Trophoblast cell (in vitro differentiated cells and primary cell): ENCODE measurements around the gene CCDC24.

Source experiments
- DNase-seq, 2 donors: peaks; one replicate each; pipeline ENCODE4 v3.0.0-alpha.2; 2016
- H2AFZ ChIP-seq: 2 replicates; pipeline ENCODE4 v1.6.1; 2013; ENCODE audit warnings: low read length, moderate library complexity, mild to moderate bottlenecking; ENCODE audit not compliant: insufficient read depth, poor library complexity
- H2AK5ac ChIP-seq: 2 replicates; pipeline ENCODE4 v1.6.1; 2013; ENCODE audit warnings: mild to moderate bottlenecking, low read length
- H2BK120ac ChIP-seq: 2 replicates; pipeline ENCODE4 v1.6.1; 2013; ENCODE audit warnings: low read length, mild to moderate bottlenecking, moderate library complexity; ENCODE audit not compliant: insufficient read depth, poor library complexity
- H2BK12ac ChIP-seq: 2 replicates; pipeline ENCODE4 v1.6.1; 2013; ENCODE audit warnings: mild to moderate bottlenecking, low read length, moderate library complexity
- H2BK5ac ChIP-seq: 2 replicates; pipeline ENCODE4 v1.6.1; 2013; ENCODE audit warnings: low read length, low read depth, moderate library complexity, mild to moderate bottlenecking; ENCODE audit not compliant: poor library complexity
- H3K14ac ChIP-seq: 2 replicates; pipeline ENCODE4 v1.6.1; 2013; ENCODE audit warnings: mild to moderate bottlenecking, low read length
- H3K18ac ChIP-seq: 2 replicates; pipeline ENCODE4 v1.6.1; 2013; ENCODE audit warnings: mild to moderate bottlenecking, low read length
- H3K23ac ChIP-seq: 2 replicates; pipeline ENCODE4 v1.6.1; 2013; ENCODE audit warnings: low read length
- H3K27ac ChIP-seq: 2 replicates; pipeline ENCODE4 v1.5.1; 2013; ENCODE audit warnings: low read depth, mild to moderate bottlenecking, inconsistent platforms, low read length, moderate library complexity
- H3K27me3 ChIP-seq: 2 replicates; pipeline ENCODE4 v1.6.1; 2013; ENCODE audit warnings: inconsistent platforms, mild to moderate bottlenecking, low read length, moderate library complexity; ENCODE audit not compliant: insufficient read depth
- H3K36me3 ChIP-seq, 2 experiments: 1 replicate in 1 of 2; 2 replicates in 1 of 2; pipeline ENCODE4 v1.6.1; 2013; ENCODE audit warnings: low read length in 2 of 2, mild to moderate bottlenecking in 2 of 2, moderate library complexity in 1 of 2; ENCODE audit not compliant: insufficient read depth in 2 of 2, control insufficient read depth in 1 of 2
- H3K4ac ChIP-seq: 2 replicates; pipeline ENCODE4 v1.6.1; 2013; ENCODE audit warnings: low read depth, mild to moderate bottlenecking, low read length, moderate library complexity
- H3K4me1 ChIP-seq, 2 experiments: 1 replicate in 1 of 2; 2 replicates in 1 of 2; pipeline ENCODE4 v1.6.1; 2013; ENCODE audit warnings: low read length in 2 of 2, mild to moderate bottlenecking in 2 of 2, moderate library complexity in 1 of 2; ENCODE audit not compliant: insufficient read depth in 2 of 2, control insufficient read depth in 1 of 2
- H3K4me2 ChIP-seq: 2 replicates; pipeline ENCODE4 v1.6.1; 2013; ENCODE audit warnings: inconsistent platforms, mild to moderate bottlenecking, low read length, moderate library complexity
- H3K4me3 ChIP-seq: 2 replicates; pipeline ENCODE4 v1.5.1; 2013; ENCODE audit warnings: mild to moderate bottlenecking, low read depth, low read length, inconsistent platforms
- H3K79me1 ChIP-seq: one replicate; pipeline ENCODE4 v1.6.1; 2013; ENCODE audit warnings: low read length
- H3K79me2 ChIP-seq: 2 replicates; pipeline ENCODE4 v1.6.1; 2013; ENCODE audit warnings: low read length, mild to moderate bottlenecking; ENCODE audit not compliant: control insufficient read depth, insufficient read depth, poor library complexity
- H3K9ac ChIP-seq: 2 replicates; pipeline ENCODE4 v1.6.1; 2013; ENCODE audit warnings: mild to moderate bottlenecking, low read length
- H3K9me3 ChIP-seq: 2 replicates; pipeline ENCODE4 v1.6.1; 2013; ENCODE audit warnings: low read depth, mild to moderate bottlenecking, control low read depth, inconsistent platforms, low read length; ENCODE audit not compliant: insufficient read depth
- H4K12ac ChIP-seq: 2 replicates; pipeline ENCODE4 v1.6.1; 2013; ENCODE audit warnings: low read depth, mild to moderate bottlenecking, low read length, moderate library complexity
- H4K8ac ChIP-seq: 2 replicates; pipeline ENCODE4 v1.6.1; 2013; ENCODE audit warnings: low read depth, mild to moderate bottlenecking, low read length, moderate library complexity
- H4K91ac ChIP-seq: one replicate; pipeline ENCODE4 v1.6.1; 2013; ENCODE audit warnings: low read depth, mild to moderate bottlenecking, low read length, moderate library complexity
- WGBS: extraction: QIAGEN DNeasy Blood & Tissue Kit; methylation state at CpG from one replicate; pipeline ENCODE4 v1.1.7; 2013; ENCODE audit warnings: missing lambda C conversion rate; ENCODE audit not compliant: insufficient read length, insufficient coverage; ENCODE audit errors: extremely low coverage; 5-methylcytosine and 5-hydroxymethylcytosine counted together

Gene CCDC24

GRCh38 chr1:44016041-44016889 lies 24.9 kb downstream of the CCDC24 start:
- Histone ChIP-seq H3K79me2 (no peaks in the 10 kb centered on the region), H4K8ac (no peak overlapping the region), H3K4me2 (no peak overlapping the region), H2BK12ac (no peak overlapping the region), H3K27me3 (no peaks in the 10 kb centered on the region), H3K14ac (no peak overlapping the region), H2BK120ac (no peak overlapping the region), H3K23ac (no peak overlapping the region), H4K91ac (no peak overlapping the region), H2AK5ac (no peak overlapping the region), H2BK5ac (no peak overlapping the region), H3K4me3 (no peak overlapping the region), H3K27ac (no peak overlapping the region), H3K4ac (no peak overlapping the region), H3K9me3 (peaks cover 7% of the 10 kb centered on the region), H3K36me3 (no peaks in the 10 kb centered on the region), H4K12ac (no peak overlapping the region), H2AFZ (no peak overlapping the region), H3K9ac (no peak overlapping the region), H3K4me1 (peaks cover 4 to 5% of the 10 kb centered on the region in 2 experiments), H3K79me1 (no peaks in the 10 kb centered on the region), H3K18ac (no peak overlapping the region)
- no CpG with 5 or more reads among the region's 20 CpGs for WGBS
- DNase-seq: no peak

GRCh38 chr1:44016890-44017400 lies 25.5 kb downstream of the CCDC24 start:
- H3K4ac ChIP-seq: no peak overlapping the region
- DNase-seq: no peak
- H3K9me3 ChIP-seq: peaks cover 7% of the 10 kb centered on the region
- H2BK120ac ChIP-seq: no peak overlapping the region
- no peaks in the 10 kb centered on the region for H3K4me1 ChIP-seq
- H3K36me3 ChIP-seq: no peaks in the 10 kb centered on the region
- H4K12ac ChIP-seq: no peak overlapping the region
- no peak overlapping the region for H3K9ac ChIP-seq
- no peak overlapping the region for H3K4me2 ChIP-seq
- no CpG with 5 or more reads among the region's 20 CpGs for WGBS
- no peak overlapping the region for H4K8ac ChIP-seq
- H3K27me3 ChIP-seq: no peaks in the 10 kb centered on the region
- H3K18ac ChIP-seq: no peak overlapping the region
- no peaks in the 10 kb centered on the region for H3K79me2 ChIP-seq
- H3K14ac ChIP-seq: no peak overlapping the region
- no peak overlapping the region for H2BK12ac ChIP-seq
- no peak overlapping the region for H2AFZ ChIP-seq
- no peak overlapping the region for H4K91ac ChIP-seq
- H3K4me3 ChIP-seq: no peak overlapping the region
- no peak overlapping the region for H3K27ac ChIP-seq
- H2BK5ac ChIP-seq: no peak overlapping the region
- no peak overlapping the region for H3K23ac ChIP-seq
- H3K79me1 ChIP-seq: no peaks in the 10 kb centered on the region
- no peak overlapping the region for H2AK5ac ChIP-seq

- no peak overlapping the region for H3K9ac ChIP-seq
Measured at GRCh38 chr1:44019466-44019948, 28.1 kb downstream of the CCDC24 start.

GRCh38 chr1:44020464-44020863 lies 29.1 kb downstream of the CCDC24 start:
- no peak overlapping the region for H4K91ac ChIP-seq

More at GRCh38 chr1:44019466-44019948, 28.1 kb downstream of the CCDC24 start:
- Histone ChIP-seq H3K27me3 (no peaks in the 10 kb centered on the region), H3K4ac (no peak overlapping the region), H3K23ac (no peak overlapping the region), H4K8ac (no peak overlapping the region), H3K9me3 (peaks cover 3% of the 10 kb centered on the region), H4K91ac (no peak overlapping the region), H3K18ac (no peak overlapping the region), H2BK5ac (no peak overlapping the region), H2BK120ac (no peak overlapping the region), H3K79me2 (no peaks in the 10 kb centered on the region), H2AK5ac (no peak overlapping the region), H3K4me1 (no peaks in the 10 kb centered on the region), H4K12ac (no peak overlapping the region), H3K27ac (no peak overlapping the region), H3K79me1 (no peaks in the 10 kb centered on the region), H3K4me2 (no peak overlapping the region), H3K36me3 (no peaks in the 10 kb centered on the region), H2BK12ac (no peak overlapping the region), H3K4me3 (no peak overlapping the region), H2AFZ (no peak overlapping the region), H3K14ac (no peak overlapping the region)
- no CpG with 5 or more reads among the region's 13 CpGs for WGBS
- DNase-seq: no peak

More at GRCh38 chr1:44020464-44020863, 29.1 kb downstream of the CCDC24 start:
- Histone ChIP-seq H4K8ac (no peak overlapping the region), H2BK12ac (no peak overlapping the region), H2AFZ (no peak overlapping the region), H3K4me2 (no peak overlapping the region), H3K4ac (no peak overlapping the region), H3K36me3 (no peaks in the 10 kb centered on the region), H3K4me1 (no peaks in the 10 kb centered on the region), H2AK5ac (no peak overlapping the region), H3K9me3 (peaks cover 3% of the 10 kb centered on the region), H3K23ac (no peak overlapping the region), H3K9ac (no peak overlapping the region), H3K14ac (no peak overlapping the region), H2BK120ac (no peak overlapping the region), H3K27ac (no peak overlapping the region), H3K4me3 (no peak overlapping the region), H2BK5ac (no peak overlapping the region), H3K79me1 (no peaks in the 10 kb centered on the region), H3K18ac (no peak overlapping the region), H3K79me2 (no peaks in the 10 kb centered on the region), H3K27me3 (no peaks in the 10 kb centered on the region), H4K12ac (no peak overlapping the region)
- no CpG with 5 or more reads among the region's 6 CpGs for WGBS
- DNase-seq: no peak
